Fibroblast of skin of back (primary cell): Measurements from ENCODE around the gene SMIM1.
A peak's percentile ranks its signal among the peaks of the same experiment; 100 is the strongest.
"Not testable (repeated sequence)": the region's sequence is repeated elsewhere in the genome, so short reads cannot be mapped to it uniquely, and the experiment has no call there.

Experiments used
- DNase-seq: peaks from one replicate; pipeline ENCODE4 v3.0.0-alpha.2; 2013

The SMIM1 gene

GRCh38 chr1:3736708-3737107 lies 35.8 kb upstream of the SMIM1 start:
- DNase-seq: no peak

- DNase-seq: no peak
These were observed 33.6 kb upstream of the SMIM1 start for GRCh38 chr1:3738943-3739342.

GRCh38 chr1:3740042-3740441 lies 32.5 kb upstream of the SMIM1 start:
- DNase-seq: no peak

- no peak for DNase-seq
These were observed 31.8 kb upstream of the SMIM1 start for GRCh38 chr1:3740752-3741151.

- no peak for DNase-seq
These were observed 30.7 kb upstream of the SMIM1 start for GRCh38 chr1:3741566-3742438.

- no peak for DNase-seq
These were observed 29.9 kb upstream of the SMIM1 start for GRCh38 chr1:3742439-3743298.

GRCh38 chr1:3743421-3743820 lies 29.1 kb upstream of the SMIM1 start:
- DNase-seq: no peak

GRCh38 chr1:3743826-3744225 lies 28.7 kb upstream of the SMIM1 start:
- DNase-seq: no peak

- no peak for DNase-seq
These were observed 27.9 kb upstream of the SMIM1 start for GRCh38 chr1:3744646-3745045.

- DNase-seq: no peak
These were observed 27.5 kb upstream of the SMIM1 start for GRCh38 chr1:3745071-3745470.

- no peak for DNase-seq
These were observed 26.8 kb upstream of the SMIM1 start for GRCh38 chr1:3745590-3746381.

- peak; percentile 1 for DNase-seq
These were observed 26.1 kb upstream of the SMIM1 start for GRCh38 chr1:3746389-3746829.

GRCh38 chr1:3746830-3747521 lies 25.6 kb upstream of the SMIM1 start:
- peak; percentile 78 for DNase-seq

- no peak for DNase-seq
These were observed 25.1 kb upstream of the SMIM1 start for GRCh38 chr1:3747522-3747848.

- DNase-seq: no peak
These were observed 24.6 kb upstream of the SMIM1 start for GRCh38 chr1:3747903-3748302.

- DNase-seq: not testable (repeated sequence)
These were observed 24.1 kb upstream of the SMIM1 start for GRCh38 chr1:3748316-3748900.

GRCh38 chr1:3749512-3749911 lies 23.0 kb upstream of the SMIM1 start:
- no peak for DNase-seq

GRCh38 chr1:3750741-3751140 lies 21.8 kb upstream of the SMIM1 start:
- DNase-seq: no peak

GRCh38 chr1:3752400-3752945 lies 20.1 kb upstream of the SMIM1 start, which contains the start of gene CCDC27:
TSS of gene CCDC27 (plus strand) at chr1:3752450. CDS start at chr1:3752482, 32 bp downstream.
- DNase-seq: no peak

- no peak for DNase-seq
These were observed 18.7 kb upstream of the SMIM1 start for GRCh38 chr1:3753656-3754454.

GRCh38 chr1:3756394-3756793 lies 16.2 kb upstream of the SMIM1 start:
- DNase-seq: no peak
